ENCODE results near the gene PHYKPL.
"Not testable (repeated sequence)": the region's sequence is repeated elsewhere in the genome, so short reads cannot be mapped to it uniquely, and the experiment has no call there.

The PHYKPL gene

DNA sequence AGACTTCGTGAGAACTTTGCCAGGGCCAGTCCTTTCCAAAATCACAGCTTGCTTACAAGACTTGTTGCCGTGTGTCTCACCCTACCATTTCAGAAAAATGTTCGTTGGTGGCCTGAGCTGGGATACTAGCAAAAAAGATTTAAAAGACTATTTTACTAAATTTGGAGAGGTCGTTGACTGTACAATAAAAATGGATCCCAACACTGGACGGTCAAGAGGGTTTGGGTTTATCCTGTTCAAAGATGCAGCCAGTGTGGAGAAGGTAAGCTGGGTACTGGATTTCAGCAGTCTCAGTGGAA lies 26.9 kb downstream of the PHYKPL start:
- no peak for DNase-seq

DNA sequence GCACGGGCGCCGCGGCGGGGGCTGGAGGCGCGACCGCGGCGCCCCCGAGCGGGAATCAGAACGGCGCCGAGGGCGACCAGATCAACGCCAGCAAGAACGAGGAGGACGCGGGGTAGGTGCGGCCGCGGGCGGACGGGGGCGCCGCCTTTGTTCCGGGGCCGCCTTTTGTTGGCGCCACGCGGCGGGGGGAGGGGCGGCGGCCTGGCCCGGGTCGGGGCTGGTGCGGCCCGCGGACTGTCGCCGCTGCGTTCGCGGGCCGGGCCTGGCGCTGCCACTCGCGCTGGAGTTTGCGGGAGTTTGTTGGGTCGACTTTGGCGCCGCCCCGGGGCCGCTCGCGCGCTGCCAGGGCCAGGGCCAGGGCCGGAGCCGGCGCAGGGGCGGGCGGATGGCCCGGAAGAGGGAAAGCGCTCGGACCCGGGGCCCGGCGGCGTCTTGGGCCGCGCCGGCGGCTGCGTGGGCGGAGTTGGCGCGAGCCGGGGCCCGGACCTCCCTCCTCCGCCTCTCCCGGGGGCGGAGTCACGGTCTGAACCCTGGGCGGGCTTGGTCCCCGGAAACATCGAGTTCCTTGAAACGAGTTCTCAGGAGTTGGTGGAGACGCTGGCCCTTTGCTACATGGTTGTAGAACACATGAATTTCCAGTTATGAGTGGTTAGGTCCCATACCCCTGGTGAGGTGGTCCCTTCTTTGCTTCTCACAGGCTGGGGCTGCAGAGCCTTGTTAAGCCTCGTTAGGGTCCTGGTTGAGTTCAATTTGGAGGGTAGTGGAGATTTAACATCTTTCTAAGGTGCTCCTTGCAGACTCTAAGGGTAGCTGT lies 27.5 kb downstream of the PHYKPL start:
- peak; percentile 17 for DNase-seq

GRCh38 chr5:178204182-178204934 lies 28.2 kb downstream of the PHYKPL start, which contains the start of gene HNRNPAB:
Gene HNRNPAB, plus strand, starts transcription at chr5:178204533. Its CDS starts 305 bp downstream, at chr5:178204838.
- DNase-seq, result peak; percentile 74

GRCh38 chr5:178203670-178204181 lies 28.9 kb downstream of the PHYKPL start:
- no peak for DNase-seq

DNA sequence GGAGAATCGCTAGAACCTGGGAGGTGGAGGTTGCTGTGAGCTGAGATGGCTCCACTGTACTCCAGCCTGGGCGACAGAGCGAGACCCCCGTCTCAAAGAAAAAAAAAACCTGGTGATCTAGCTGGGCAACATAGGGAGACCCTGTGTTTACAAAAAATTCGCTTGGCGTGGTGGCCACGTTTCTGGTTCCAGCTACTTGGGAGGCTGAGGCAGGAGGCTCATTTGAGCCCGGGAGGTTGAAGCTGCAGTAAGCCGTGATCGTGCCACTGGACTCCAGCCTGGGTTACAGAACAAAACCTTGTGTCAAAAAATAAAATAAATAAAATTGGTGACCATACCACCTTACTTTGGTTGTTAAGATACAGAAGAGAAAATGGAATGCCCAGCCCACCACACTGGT lies 30.1 kb downstream of the PHYKPL start:
- DNase-seq, result no peak

DNA sequence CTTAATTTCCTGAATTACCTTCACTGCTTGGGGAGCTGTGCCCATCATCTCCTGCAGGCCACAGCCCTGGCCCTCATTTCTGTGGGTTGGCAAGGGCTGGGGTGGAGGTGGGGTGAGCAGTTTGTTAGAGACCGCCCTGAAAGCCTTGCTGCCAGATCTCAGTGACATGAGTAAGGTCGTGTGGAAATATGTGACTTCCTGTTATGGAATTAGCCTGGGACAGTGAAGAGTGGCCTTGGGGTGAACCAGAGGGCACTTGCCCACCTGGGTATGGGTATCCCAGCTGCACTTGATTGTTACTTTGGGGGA lies 30.7 kb downstream of the PHYKPL start:
- DNase-seq, result no peak

- DNase-seq, result no peak
Measured at GRCh38 chr5:178201221-178201926, 31.2 kb downstream of the PHYKPL start.

DNA sequence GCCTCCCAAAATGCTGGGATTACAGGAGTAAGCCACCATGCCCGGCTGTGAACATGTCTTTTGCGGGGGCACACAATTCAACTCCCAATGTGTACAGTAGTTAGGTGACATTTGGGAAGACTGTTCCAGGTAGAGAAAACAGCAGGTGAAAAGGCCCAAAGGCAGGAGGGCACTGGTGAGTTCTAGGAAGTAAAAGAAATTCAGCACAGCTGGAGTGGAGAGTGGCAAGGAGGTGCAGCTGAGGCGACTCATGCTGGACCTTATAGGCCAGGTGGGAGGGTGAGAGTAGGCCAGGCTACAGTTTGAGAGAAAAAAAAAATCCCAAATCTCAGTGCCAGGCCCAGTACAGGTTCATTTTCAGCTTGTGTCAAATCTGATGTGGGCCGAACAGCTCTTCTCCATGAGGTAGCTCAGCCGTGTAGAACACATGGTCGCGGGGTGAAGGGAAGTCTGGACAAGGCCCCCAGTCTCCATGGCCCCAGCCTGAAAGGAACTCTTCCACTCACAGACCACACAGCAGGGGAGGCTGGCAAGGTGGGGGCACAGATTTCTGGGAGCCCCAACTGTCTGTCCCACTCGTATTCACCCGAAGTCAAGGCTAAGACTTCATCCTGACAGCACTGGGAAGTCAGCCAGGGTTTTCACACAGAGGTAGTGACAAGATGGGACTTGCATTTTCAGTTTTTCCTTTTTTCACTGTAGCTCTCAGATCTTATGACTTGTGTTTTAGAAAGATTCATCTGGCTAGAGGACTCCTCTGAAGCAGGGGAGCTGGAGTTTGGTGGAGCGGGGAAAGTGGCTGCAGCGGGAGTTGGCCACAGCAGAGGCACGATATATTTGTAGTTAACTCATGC lies 32.8 kb downstream of the PHYKPL start:
- no peak for DNase-seq

- DNase-seq, result no peak
Measured at GRCh38 chr5:178198706-178199105, 33.9 kb downstream of the PHYKPL start.

GRCh38 chr5:178198151-178198550 lies 34.5 kb downstream of the PHYKPL start:
- not testable (repeated sequence) for DNase-seq

DNA sequence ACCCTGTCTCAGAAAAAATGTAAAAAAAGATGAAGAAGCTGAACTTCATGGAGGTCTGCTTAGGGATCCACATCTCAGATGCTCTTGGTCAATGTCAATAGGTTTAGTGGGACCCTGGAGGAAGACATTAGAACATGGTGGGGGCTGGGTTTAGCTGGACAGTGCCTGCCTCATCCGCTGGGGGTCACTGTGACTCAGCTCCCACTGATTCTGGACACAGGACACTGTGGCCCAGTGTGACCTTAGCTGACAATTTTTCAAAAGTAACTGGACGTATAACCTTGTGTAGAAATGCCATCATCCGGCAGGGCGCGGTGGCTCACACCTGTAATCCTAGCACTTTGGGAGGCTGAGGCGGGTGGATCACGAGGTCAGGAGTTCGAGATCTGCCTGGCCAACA lies 35.6 kb downstream of the PHYKPL start:
- no peak for DNase-seq

DNA sequence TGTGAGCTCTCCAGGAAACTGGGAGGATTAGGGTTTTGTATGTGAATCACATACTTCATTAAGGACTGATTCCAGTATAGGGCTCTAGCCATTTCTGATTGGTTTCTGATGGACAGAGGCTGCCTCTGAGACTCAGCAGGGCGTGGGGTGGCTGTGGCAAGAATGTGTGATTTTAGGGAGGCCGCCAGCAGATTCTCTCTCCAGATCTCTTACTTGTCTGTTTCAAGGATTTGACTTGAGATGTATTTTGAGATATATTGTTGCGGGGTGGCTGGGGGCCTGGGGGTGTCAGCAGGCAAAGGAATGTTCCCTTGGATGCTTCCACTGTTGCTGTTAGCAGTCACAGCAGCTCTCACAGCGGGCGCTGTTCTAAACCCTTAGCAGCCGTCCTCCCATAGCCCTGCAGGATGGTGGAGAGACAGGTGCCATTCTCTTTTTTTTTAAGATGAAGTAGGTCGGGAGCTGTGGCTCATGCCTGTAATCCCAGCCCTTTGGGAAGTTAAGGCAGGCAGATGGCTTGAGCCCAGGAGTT lies 36.3 kb downstream of the PHYKPL start:
- no peak for DNase-seq

- DNase-seq, result no peak
Measured at GRCh38 chr5:178194026-178194425, 38.6 kb downstream of the PHYKPL start.

DNA sequence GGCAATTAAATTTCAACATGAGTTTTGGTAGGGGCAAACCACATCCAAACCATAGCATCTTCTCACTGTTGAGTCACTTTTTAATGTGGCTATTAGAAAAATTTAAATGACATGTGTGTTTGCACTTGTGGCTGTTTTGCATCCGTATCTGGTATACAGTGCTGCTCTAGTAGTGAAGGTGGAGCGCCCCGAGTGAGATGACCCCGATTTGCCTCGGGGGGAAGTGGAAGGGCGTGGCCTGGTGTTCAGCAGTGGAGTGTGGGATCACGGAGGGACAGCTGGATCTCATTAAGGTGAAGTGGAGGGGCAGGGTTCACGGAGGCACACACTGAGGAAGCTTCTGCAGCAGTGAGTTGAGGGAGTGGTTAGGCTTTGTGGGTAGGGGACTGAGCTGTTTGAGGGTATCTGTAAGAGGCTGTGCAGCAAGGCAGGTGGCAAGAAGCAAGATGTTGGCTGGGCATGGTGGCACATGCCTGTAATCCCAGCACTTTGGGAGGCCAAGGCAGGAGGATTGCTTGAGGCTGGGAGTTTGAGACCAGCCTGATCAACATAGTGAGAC lies 39.3 kb downstream of the PHYKPL start:
- no peak for DNase-seq

GRCh38 chr5:178192787-178193186 lies 39.8 kb downstream of the PHYKPL start:
- DNase-seq, result no peak

DNA sequence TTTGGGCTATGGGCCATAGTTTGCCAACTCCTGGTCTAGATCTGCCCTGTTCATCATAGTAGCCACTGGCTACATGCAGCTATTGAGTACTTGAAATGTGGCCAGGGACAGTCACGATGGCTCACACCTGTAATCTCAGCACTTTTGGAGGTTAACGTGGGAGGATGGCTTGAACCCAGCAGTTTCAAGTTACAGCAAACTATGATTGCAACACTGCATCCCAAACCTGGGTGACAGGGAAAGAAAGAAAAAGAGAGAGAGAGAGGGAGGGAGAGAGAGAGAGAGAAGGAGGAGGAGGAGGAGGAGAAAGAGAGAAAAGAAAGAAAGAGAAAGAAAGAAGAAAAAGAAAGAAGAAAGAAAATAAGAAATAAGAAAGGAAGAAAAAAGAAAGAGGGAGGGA lies 40.4 kb downstream of the PHYKPL start:
- DNase-seq, result no peak

DNA sequence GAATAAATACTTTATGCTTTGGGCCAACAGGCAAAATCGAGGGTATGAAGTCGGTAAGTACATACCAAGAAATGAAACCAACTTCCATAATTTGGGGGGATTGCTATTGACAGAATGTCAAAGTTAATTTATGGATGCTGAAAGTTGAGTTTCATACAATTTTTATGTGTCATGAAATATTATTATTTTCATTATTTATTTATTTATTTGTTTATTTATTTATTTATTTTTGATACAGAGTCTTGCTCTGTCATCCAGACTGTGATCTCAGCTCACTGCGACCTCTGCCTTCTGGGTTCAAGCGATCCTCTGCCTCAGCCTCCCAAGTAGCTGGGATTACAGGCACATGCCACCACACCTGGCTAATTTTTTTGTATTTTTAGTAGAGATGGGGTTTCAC lies 40.9 kb downstream of the PHYKPL start:
- no peak for DNase-seq

GRCh38 chr5:178189433-178189832 lies 43.2 kb downstream of the PHYKPL start:
- DNase-seq, result no peak

DNA sequence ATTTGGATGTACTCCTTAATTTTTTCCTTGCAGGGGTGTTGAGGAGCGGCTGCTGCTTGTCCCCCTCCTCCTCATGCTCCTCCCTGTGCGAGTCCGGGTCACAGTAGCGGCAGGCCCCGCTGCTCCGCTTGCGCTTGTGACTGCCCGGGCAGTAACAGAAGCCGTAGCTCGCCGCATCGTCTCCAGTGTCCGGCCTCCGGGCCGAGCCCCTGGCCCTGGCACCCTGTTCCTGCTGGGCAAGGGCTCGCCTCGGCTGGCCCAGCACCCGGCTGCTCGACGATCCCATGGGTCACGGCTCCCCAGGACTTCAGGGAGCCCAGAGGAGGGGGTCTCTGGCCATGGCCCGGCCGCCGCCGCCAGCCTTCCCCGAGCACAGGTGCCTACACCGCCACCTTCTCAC lies 45.6 kb downstream of the PHYKPL start, which contains the start of gene GMCL2:
GMCL2 (minus strand) TSS at position 358 of the 400 bp plus-strand sequence; CDS start at position 286, 72 bp downstream.
- no peak for DNase-seq

GRCh38 chr5:178186427-178186826 lies 46.2 kb downstream of the PHYKPL start:
- DNase-seq, result no peak

GRCh38 chr5:178182158-178182876 lies 50.3 kb downstream of the PHYKPL start:
- DNase-seq, result no peak

Data from NCI-H1105 (cell line).